Measurements from ENCODE around the gene CPB2. TPM values are rescaled to one million over a fixed set of nuclear protein-coding genes. Genes with fewer than 3 reads are reported as not detected.

CPB2 gene
- total RNA-seq, 4 donors from 2014 or later = 0.42 to 1.4 TPM; not detected in 2

GRCh38 chr13:46040763-46041162 is 64.1 kb downstream of the CPB2 start:
- no peak overlapping the region for H3K4me3 ChIP-seq
- no peak for TF ChIP-seq POLR2A (IDR thresholded peaks at IDR 0.05)
- TF ChIP-seq, protein P1, sequence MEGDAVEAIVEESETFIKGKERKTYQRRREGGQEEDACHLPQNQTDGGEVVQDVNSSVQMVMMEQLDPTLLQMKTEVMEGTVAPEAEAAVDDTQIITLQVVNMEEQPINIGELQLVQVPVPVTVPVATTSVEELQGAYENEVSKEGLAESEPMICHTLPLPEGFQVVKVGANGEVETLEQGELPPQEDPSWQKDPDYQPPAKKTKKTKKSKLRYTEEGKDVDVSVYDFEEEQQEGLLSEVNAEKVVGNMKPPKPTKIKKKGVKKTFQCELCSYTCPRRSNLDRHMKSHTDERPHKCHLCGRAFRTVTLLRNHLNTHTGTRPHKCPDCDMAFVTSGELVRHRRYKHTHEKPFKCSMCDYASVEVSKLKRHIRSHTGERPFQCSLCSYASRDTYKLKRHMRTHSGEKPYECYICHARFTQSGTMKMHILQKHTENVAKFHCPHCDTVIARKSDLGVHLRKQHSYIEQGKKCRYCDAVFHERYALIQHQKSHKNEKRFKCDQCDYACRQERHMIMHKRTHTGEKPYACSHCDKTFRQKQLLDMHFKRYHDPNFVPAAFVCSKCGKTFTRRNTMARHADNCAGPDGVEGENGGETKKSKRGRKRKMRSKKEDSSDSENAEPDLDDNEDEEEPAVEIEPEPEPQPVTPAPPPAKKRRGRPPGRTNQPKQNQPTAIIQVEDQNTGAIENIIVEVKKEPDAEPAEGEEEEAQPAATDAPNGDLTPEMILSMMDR (IDR thresholded peaks at IDR 0.05 in 4 of 5, conservative IDR thresholded peaks at IDR 0.05 in 1 of 5) = no peak
- peaks cover 0 to 15% of the 10 kb centered on the region in 2 donors for H3K4me1 ChIP-seq
- intact Hi-C loops (cut with DNase I; ENCODE audit: low total_unique reads) (no loop called here), in situ Hi-C loops (cut with MboI; ENCODE audit: low sequenced_read_pairs in 4 of 4) (loop anchor here in 1 of 4 donors (25.0 kb wide), 1 partner anchor 528 kb away; no protein-coding TSS in a partner anchor)
- no peaks in the 10 kb centered on the region for H3K9me3 ChIP-seq
- DNase-seq = no peak
- H3K27me3 ChIP-seq = no peaks in the 10 kb centered on the region
- no peak overlapping the region for H3K27ac ChIP-seq
- no peak for ATAC-seq
- H3K36me3 ChIP-seq = peaks cover 0 to 30% of the 10 kb centered on the region in 2 donors

GRCh38 chr13:46039411-46040182 is 65.2 kb downstream of the CPB2 start:
- Histone ChIP-seq H3K4me3 (no peak overlapping the region), H3K36me3 (peaks cover 0 to 30% of the 10 kb centered on the region in 2 donors), H3K9me3 (no peaks in the 10 kb centered on the region), H3K27me3 (no peaks in the 10 kb centered on the region), H3K27ac (no peak overlapping the region), H3K4me1 (peaks cover 0 to 3% of the 10 kb centered on the region in 2 donors)
- DNase-seq = no peak
- in situ Hi-C loops (cut with MboI; ENCODE audit: low sequenced_read_pairs in 4 of 4) (loop anchor here in 1 of 4 donors (25.0 kb wide), 1 partner anchor 527 kb away; no protein-coding TSS in a partner anchor), intact Hi-C loops (cut with DNase I; ENCODE audit: low total_unique reads) (no loop called here)
- no peak for TF ChIP-seq POLR2A (IDR thresholded peaks at IDR 0.05)
- TF ChIP-seq, protein P1 (IDR thresholded peaks at IDR 0.05 in 4 of 5, conservative IDR thresholded peaks at IDR 0.05 in 1 of 5) = no peak
- ATAC-seq = no peak

GRCh38 chr13:46038296-46038695 is 66.5 kb downstream of the CPB2 start:
- H3K9me3 ChIP-seq = no peaks in the 10 kb centered on the region
- ATAC-seq = no peak
- H3K4me3 ChIP-seq = no peak overlapping the region
- intact Hi-C loops (cut with DNase I; ENCODE audit: low total_unique reads) = no loop called here
- TF ChIP-seq POLR2A (IDR thresholded peaks at IDR 0.05) = no peak
- TF ChIP-seq, protein P1 (IDR thresholded peaks at IDR 0.05 in 4 of 5, conservative IDR thresholded peaks at IDR 0.05 in 1 of 5) = no peak
- in situ Hi-C loops (cut with MboI; ENCODE audit: low sequenced_read_pairs in 4 of 4) = loop anchor here in 1 of 4 donors (25.0 kb wide), 1 partner anchor 526 kb away; no protein-coding TSS in a partner anchor
- no peaks in the 10 kb centered on the region for H3K27me3 ChIP-seq
- no peak overlapping the region for H3K27ac ChIP-seq
- no peak for DNase-seq
- H3K36me3 ChIP-seq = peaks cover 0 to 30% of the 10 kb centered on the region in 2 donors
- H3K4me1 ChIP-seq = no peaks in the 10 kb centered on the region

DNA sequence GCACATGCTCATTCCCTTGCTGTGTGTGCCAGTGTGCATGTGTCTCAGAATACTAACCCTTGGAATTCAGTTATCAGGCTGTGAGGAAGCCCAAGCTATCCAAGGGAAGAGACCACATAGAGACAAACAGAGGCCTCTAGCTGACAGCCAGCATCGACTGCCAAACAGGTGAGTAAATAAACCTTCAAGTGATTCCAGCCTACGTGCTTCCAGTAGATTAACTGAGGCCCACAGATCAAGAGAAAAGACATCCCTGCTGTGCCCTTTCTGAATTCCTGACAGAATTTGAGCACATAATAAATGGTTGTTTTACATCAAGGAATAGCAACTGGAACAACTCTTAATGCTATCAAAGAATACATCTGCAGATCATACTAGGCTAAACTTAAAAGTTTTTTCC is 69.8 kb downstream of the CPB2 start:
- intact Hi-C loops (cut with DNase I; ENCODE audit: low total_unique reads) (no loop called here), in situ Hi-C loops (cut with MboI; ENCODE audit: low sequenced_read_pairs in 4 of 4) (loop anchor here in 1 of 4 donors (25.0 kb wide), 1 partner anchor 523 kb away; no protein-coding TSS in a partner anchor)
- no peak for DNase-seq
- H3K36me3 ChIP-seq = peaks cover 0 to 21% of the 10 kb centered on the region in 2 donors
- no peaks in the 10 kb centered on the region for H3K9me3 ChIP-seq
- no peak for ATAC-seq
- TF ChIP-seq POLR2A (IDR thresholded peaks at IDR 0.05) = no peak
- TF ChIP-seq, protein P1 (IDR thresholded peaks at IDR 0.05 in 4 of 5, conservative IDR thresholded peaks at IDR 0.05 in 1 of 5) = no peak
- no peak overlapping the region for H3K4me3 ChIP-seq
- no peaks in the 10 kb centered on the region for H3K27me3 ChIP-seq
- H3K27ac ChIP-seq = no peak overlapping the region
- no peaks in the 10 kb centered on the region for H3K4me1 ChIP-seq
